HepG2 (cell line): ENCODE measurements around the gene C2orf49. TPM values are rescaled to one million over a fixed set of nuclear protein-coding genes. Genes with fewer than 3 reads are reported as not detected.

Experiments
- ATAC-seq: fragments of 200-7000 bp; cut with Tn5 transposase; 3 replicates; pipeline ENCODE4 v1.9.1; 2020; ENCODE audit warnings: mild to moderate bottlenecking, moderate library complexity
- BruUV-seq: library from RNA; stranded (reverse); fragments of 400-500 nt; replicated peaks from 2 replicates; lab custom pipeline; 2021; lab: Mats Ljungman, UMichigan
- CTCF ChIA-PET: fragments of 300-600 bp; formaldehyde crosslinking; extraction: SDS; loops from one replicate; lab custom pipeline; 2021; ENCODE audit warnings: low total read pairs, inconsistent platforms, low intra/inter-chr PET ratio; lab: Yijun Ruan, JAX
- POLR2A ChIA-PET: fragments of 350-600 bp; sonication (Branson Sonifier 250); formaldehyde crosslinking; loops from one replicate; lab custom pipeline; 2020; ENCODE audit warnings: antibody characterized with exemption, inconsistent platforms; lab: Yijun Ruan, JAX
- DNase-seq: peaks from one replicate; pipeline ENCODE4 v3.0.0-alpha.2; 2015; ENCODE audit warnings: low spot score
- FAIRE-seq: peaks from 3 replicates; lab custom pipeline; 2011; peaks lifted over from hg19 to GRCh38; lab: Jason Lieb, UNC
- H2AFZ ChIP-seq: one replicate; pipeline ENCODE4 v1.6.1; 2011; ENCODE audit warnings: low read length, inconsistent platforms
- H3K27ac ChIP-seq: fragments of 300-600 bp; 3 replicates; pipeline ENCODE4 v1.8.0; 2011; ENCODE audit warnings: mixed run types, mild to moderate bottlenecking, mixed read lengths, low read length, inconsistent platforms; ENCODE audit not compliant: insufficient read depth; ENCODE audit errors: extremely low read length
- H3K27me3 ChIP-seq, 2 experiments: fragments of 200-600 bp in 1 of 2; 2 replicates in 1 of 2; 3 replicates in 1 of 2; pipeline versions ENCODE4 v1.6.0 to v1.8.0; 2011; ENCODE audit warnings: low read length in 2 of 2, mild to moderate bottlenecking in 2 of 2, moderate library complexity in 2 of 2, inconsistent platforms in 1 of 2; ENCODE audit not compliant: insufficient read depth in 2 of 2, control insufficient read depth in 1 of 2
- H3K36me3 ChIP-seq, 2 experiments: fragments of 200-600 bp in 1 of 2; replicated peaks in 1 of 2; 2 replicates in 1 of 2; 3 replicates in 1 of 2; pipeline versions ENCODE4 v1.5.1 to v1.8.0; 2011; ENCODE audit warnings: low read length in 2 of 2, inconsistent platforms in 1 of 2; ENCODE audit not compliant: insufficient read depth in 2 of 2, control insufficient read depth in 1 of 2
- H3K4me1 ChIP-seq: 2 replicates; pipeline ENCODE4 v1.5.1; 2012; ENCODE audit warnings: low read length, inconsistent platforms; ENCODE audit not compliant: insufficient read depth
- H3K4me2 ChIP-seq: 2 replicates; pipeline ENCODE4 v1.6.0; 2011; ENCODE audit warnings: low read depth, low read length, inconsistent platforms
- H3K4me3 ChIP-seq, 3 experiments: fragments of 200-600 bp in 1 of 3; sonication (generic), shearing (Covaris generic) in 1 of 3; replicated peaks in 1 of 3; 2 replicates each; pipeline ENCODE4 v1.5.1; 2011 to 2016; ENCODE audit warnings: low read length in 3 of 3, inconsistent platforms in 2 of 3, low read depth in 2 of 3, mild to moderate bottlenecking in 2 of 3, control low read depth in 1 of 3, mixed read lengths in 1 of 3; ENCODE audit not compliant: insufficient read depth in 1 of 3
- H3K79me2 ChIP-seq: one replicate; pipeline ENCODE4 v1.6.1; 2011; ENCODE audit warnings: low read length, inconsistent platforms; ENCODE audit not compliant: insufficient read depth
- H3K9ac ChIP-seq: 2 replicates; pipeline ENCODE4 v1.6.0; 2011; ENCODE audit warnings: mild to moderate bottlenecking, low read depth, low read length, inconsistent platforms; ENCODE audit not compliant: insufficient read depth
- H3K9me3 ChIP-seq: 2 replicates; pipeline ENCODE4 v1.5.1; 2012; ENCODE audit warnings: mild to moderate bottlenecking, low read length
- H4K20me1 ChIP-seq: 2 replicates; pipeline ENCODE4 v1.6.0; 2011; ENCODE audit warnings: inconsistent platforms, mild to moderate bottlenecking, low read length, moderate library complexity; ENCODE audit not compliant: insufficient read depth
- CCDC6 ChIP-seq: sonication (generic); formaldehyde crosslinking; IDR thresholded peaks from 2 replicates; pipeline ENCODE4 v1.8.1; 2022; ENCODE audit warnings: mild to moderate bottlenecking, missing genetic modification reagents, moderate library complexity
- CHD4 ChIP-seq: fragments of 200-600 bp; sonication (generic); IDR thresholded peaks from 2 replicates; pipeline ENCODE4 v1.7.0; 2017; ENCODE audit warnings: mild to moderate bottlenecking, low read length, borderline replicate concordance
- GATA4 ChIP-seq: sonication (generic); IDR thresholded peaks from 2 replicates; pipeline ENCODE4 v1.6.1; 2016; ENCODE audit warnings: antibody characterized with exemption, low read depth, borderline replicate concordance
- GZF1 ChIP-seq: sonication (generic); formaldehyde crosslinking; IDR thresholded peaks from 2 replicates; pipeline ENCODE4 v1.5.1; 2020; ENCODE audit warnings: mild to moderate bottlenecking, missing genetic modification reagents
- HIC2 ChIP-seq: sonication (generic); formaldehyde crosslinking; IDR thresholded peaks from 2 replicates; pipeline ENCODE4 v1.9.0; 2022; ENCODE audit warnings: low read depth, missing genetic modification reagents
- HMG20A ChIP-seq: IDR thresholded peaks from 2 replicates; pipeline ENCODE4 v1.6.1; 2016; ENCODE audit warnings: borderline replicate concordance
- IRF9 ChIP-seq: sonication (generic); formaldehyde crosslinking; IDR thresholded peaks from 2 replicates; pipeline ENCODE4 v1.8.0; 2022; ENCODE audit warnings: missing genetic modification reagents, mild to moderate bottlenecking, borderline replicate concordance
- KDM5B ChIP-seq: sonication (generic); formaldehyde crosslinking; IDR thresholded peaks from 2 replicates; pipeline ENCODE4 v1.4.0; 2020; ENCODE audit warnings: missing genetic modification reagents, mild to moderate bottlenecking, borderline replicate concordance
- MED8 ChIP-seq: sonication (generic); formaldehyde crosslinking; IDR thresholded peaks from 2 replicates; pipeline ENCODE4 v1.8.1; 2023; ENCODE audit warnings: mild to moderate bottlenecking, missing genetic modification reagents; ENCODE audit not compliant: insufficient replicate concordance
- PHB2 ChIP-seq: fragments of 450-650 bp; IDR thresholded peaks from 2 replicates; pipeline ENCODE4 v1.6.1; 2018; ENCODE audit not compliant: partially characterized antibody
- SAP130 ChIP-seq: IDR thresholded peaks from 2 replicates; pipeline ENCODE4 v1.6.1; 2016; ENCODE audit warnings: low read depth
- TAF1 ChIP-seq: sonication (generic); formaldehyde crosslinking; IDR thresholded peaks from 2 replicates; pipeline ENCODE4 v1.4.0; 2020; ENCODE audit warnings: missing genetic modification reagents
- TEAD2 ChIP-seq: sonication (generic); formaldehyde crosslinking; IDR thresholded peaks from 2 replicates; pipeline ENCODE4 v1.9.0; 2021; ENCODE audit warnings: missing genetic modification reagents
- ZBTB34 ChIP-seq: sonication (generic); formaldehyde crosslinking; IDR thresholded peaks from 2 replicates; pipeline ENCODE4 v1.8.0; 2022; ENCODE audit warnings: mild to moderate bottlenecking, missing genetic modification reagents
- ZKSCAN5 ChIP-seq: sonication (generic); formaldehyde crosslinking; IDR thresholded peaks from 2 replicates; pipeline ENCODE4 v1.5.1; 2020; ENCODE audit warnings: mild to moderate bottlenecking, missing genetic modification reagents
- ZNF607 ChIP-seq: sonication (generic); formaldehyde crosslinking; IDR thresholded peaks from 2 replicates; pipeline ENCODE4 v1.5.1; 2020; ENCODE audit warnings: missing genetic modification reagents, mild to moderate bottlenecking, borderline replicate concordance
- ZNF704 ChIP-seq: sonication (generic); formaldehyde crosslinking; IDR thresholded peaks from 2 replicates; pipeline ENCODE4 v1.8.1; 2023; ENCODE audit warnings: mild to moderate bottlenecking, inconsistent platforms, moderate library complexity, missing genetic modification reagents, borderline replicate concordance
- WGBS: methylation state at CpG from one replicate; pipeline ENCODE4 v1.1.6; 2017; ENCODE audit warnings: low lambda C conversion rate; 5-methylcytosine and 5-hydroxymethylcytosine counted together
- in situ Hi-C: cut with HindIII; loops from 2 replicates; pipeline ENCODE4 v1.10.0; 2017; ENCODE audit warnings: low pct_unique_long_range_greater_than_20kb; ENCODE audit not compliant: extremely low pct_ligation_motif_present
- intact Hi-C: fragments of 100-400 bp; cut with micrococcal nuclease; formaldehyde crosslinking; loops from one replicate; pipeline ENCODE4 v1.10.0; 2022; ENCODE audit not compliant: unreplicated experiment
- polyA plus RNA-seq, 8 experiments: library from polyadenylated mRNA; depleted of rRNA in 3 of 8; stranded (reverse) in 7 of 8; unstranded in 1 of 8; fragments of >200 nt; fragmentation: Illumina TruSeq in 4 of 8; extraction: Trizol in 4 of 8; gene quantifications; 2 replicates each; pipeline versions ENCODE4 v1.2.1 to v1.2.3, GENCODE V29; 2011 to 2016; ENCODE audit warnings: low read depth in 4 of 8, missing spikeins in 1 of 8, mixed read lengths in 1 of 8; ENCODE audit not compliant: insufficient read depth in 1 of 8
- total RNA-seq, 5 experiments: library from RNA; depleted of rRNA; stranded (reverse); fragments of >200 nt; fragmentation: Illumina TruSeq; extraction: Trizol; gene quantifications; 2 replicates each; pipeline ENCODE4 v1.2.3, GENCODE V29; 2016; ENCODE audit warnings: low read depth in 1 of 5

The C2orf49 gene
- total and polyA plus RNA-seq, 2 of the 13 experiments (the other 11 are each of a cell fraction or from before 2014, with no cell fraction given), result 24.7 to 28.8 TPM

DNA sequence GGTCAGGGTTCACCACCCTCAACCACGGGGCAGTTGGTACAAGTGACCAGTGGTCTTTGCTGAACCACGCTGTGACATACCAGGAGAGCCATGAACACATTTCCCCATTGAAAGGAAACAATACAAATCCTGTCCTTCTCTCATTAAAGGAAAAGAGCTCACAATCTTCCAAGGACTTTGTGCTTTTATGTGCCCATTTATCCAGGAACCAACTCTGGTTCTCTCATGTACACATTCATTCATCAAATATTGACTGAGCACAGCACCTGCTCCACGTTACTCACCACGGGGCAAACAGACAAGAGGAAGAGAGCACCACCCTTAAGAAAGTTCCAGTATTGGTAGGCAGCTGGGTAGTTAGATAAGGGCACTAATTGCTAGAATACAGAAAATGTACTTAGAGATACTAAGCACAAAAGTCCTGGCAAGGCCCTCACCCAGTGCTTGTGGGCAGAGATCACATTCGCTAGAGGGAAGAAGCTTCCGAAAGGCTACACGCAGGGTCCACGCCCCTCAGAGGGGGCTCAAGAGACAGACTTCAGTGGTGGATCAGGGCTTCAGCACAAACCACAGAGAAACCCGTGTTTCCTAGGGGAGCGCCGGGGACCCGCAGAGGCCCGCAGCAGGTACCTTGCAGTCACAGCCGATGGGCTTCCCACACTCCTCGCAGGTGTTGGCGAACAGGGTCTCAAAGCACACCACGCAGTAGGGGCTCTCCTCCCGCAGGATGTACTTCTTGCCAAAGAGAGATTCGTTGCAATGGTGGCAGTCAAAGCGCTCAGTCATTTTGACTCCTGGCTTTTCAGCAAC, 48.6 kb downstream of the C2orf49 start:
- peaks cover 4% of the 10 kb centered on the region for H3K79me2 ChIP-seq
- H3K4me2 ChIP-seq, result no peak overlapping the region
- intact Hi-C loops, result no loop called here
- ATAC-seq (peak; percentile 56; the same call in 2 of the 3 replicates), FAIRE-seq (peak; percentile 26), DNase-seq (peak; percentile 79)
- no TSS peak for BruUV-seq
- no peak overlapping the region for H3K9ac ChIP-seq
- whole genome bisulfite sequencing, result 83% methylated on average over 20 of the region's 20 CpGs
- H3K4me3 ChIP-seq, result no peak overlapping the region
- in situ Hi-C loops, result no loop called here
- no peak overlapping the region for H2AFZ ChIP-seq
- H3K27ac ChIP-seq, result peak overlapping the region; percentile 4
- H3K27me3 ChIP-seq, result no peaks in the 10 kb centered on the region
- no peaks in the 10 kb centered on the region for H4K20me1 ChIP-seq
- ChIA-PET CTCF (no interaction called here), POLR2A (interaction anchor here (1.0 to 1.2 kb wide), 2 partner anchors 9 to 11 kb away, joined by 4 to 5 read pairs; no protein-coding TSS in a partner anchor)
- H3K4me1 ChIP-seq, result peaks cover 38% of the 10 kb centered on the region
- peaks cover 7 to 9% of the 10 kb centered on the region in 2 experiments; a peak in 4 of 5 replicates for H3K36me3 ChIP-seq
- no peaks in the 10 kb centered on the region for H3K9me3 ChIP-seq
- TF ChIP-seq ZNF607 (no peak), HIC2 (no peak), HMG20A (CRISPR knock-in tag) (peak; percentile 64; the same call in 1 of the 2 replicates), GZF1 (CRISPR knock-in tag) (no peak), MED8 (no peak), ZKSCAN5 (CRISPR knock-in tag) (no peak), CCDC6 (CRISPR knock-in tag) (no peak), IRF9 (no peak), CHD4 (no peak), KDM5B (CRISPR knock-in tag) (no peak), SAP130 (peak; percentile 38; the same call in 1 of the 2 replicates), TEAD2 (no peak), ZNF704 (CRISPR knock-in tag) (no peak), PHB2 (no peak), TAF1 (CRISPR knock-in tag) (no peak), GATA4 (no peak; the same call in 1 of the 2 replicates), ZBTB34 (CRISPR knock-in tag) (no peak)
